Activated B cell treated with CpG ODN at 0.5 μM for 24 hours (primary cell): ENCODE data around the gene REL. TPM values are rescaled to one million over a fixed set of nuclear protein-coding genes. Genes with fewer than 3 reads are reported as not detected.
"Not testable (repeated sequence)": the region's sequence is repeated elsewhere in the genome, so short reads cannot be mapped to it uniquely, and the experiment has no call there.

Experiments used
- ATAC-seq: fragments of 200-7000 bp; cut with Tn5 transposase; one replicate; pipeline ENCODE4 v1.10.0; 2021; ENCODE audit warnings: low read depth, mild to moderate bottlenecking, moderate library complexity
- CTCF ChIA-PET: fragments of 350-600 bp; sonication (Branson Sonifier 250); formaldehyde crosslinking; loops from one replicate; lab custom pipeline; 2021; ENCODE audit warnings: antibody characterized with exemption; lab: Charles Lee
- POLR2A ChIA-PET: fragments of 350-600 bp; sonication (Branson Sonifier 250); formaldehyde crosslinking; loops from one replicate; lab custom pipeline; 2021; ENCODE audit warnings: antibody characterized with exemption; lab: Charles Lee
- DNase-seq: peaks from one replicate; pipeline ENCODE4 v3.0.0; 2022
- H3K27ac Mint-ChIP-seq: one replicate; pipeline ENCODE4 v1.8.0; 2020; ENCODE audit warnings: mixed read lengths
- H3K27me3 Mint-ChIP-seq: one replicate; pipeline ENCODE4 v1.8.0; 2021; ENCODE audit warnings: mixed read lengths
- H3K36me3 Mint-ChIP-seq: one replicate; pipeline ENCODE4 v1.8.0; 2021; ENCODE audit warnings: low read depth, mixed read lengths
- H3K4me1 Mint-ChIP-seq: one replicate; pipeline ENCODE4 v1.8.0; 2021; ENCODE audit warnings: mixed read lengths
- H3K4me3 Mint-ChIP-seq: one replicate; pipeline ENCODE4 v1.8.0; 2020; ENCODE audit warnings: mild to moderate bottlenecking, mixed read lengths
- H3K9me3 Mint-ChIP-seq: one replicate; pipeline ENCODE4 v1.8.0; 2020; ENCODE audit warnings: mixed read lengths
- CTCF ChIP-seq: fragments of 200-600 bp; IDR thresholded peaks from one replicate; pipeline ENCODE4 v1.8.0; 2022; ENCODE audit warnings: antibody characterized with exemption, mild to moderate bottlenecking
- intact Hi-C: fragments of 100-400 bp; cut with micrococcal nuclease; formaldehyde crosslinking; loops from one replicate; pipeline ENCODE4 v1.15.1; 2024
- total RNA-seq: library from RNA; stranded (reverse); gene quantifications from 2 replicates; pipeline ENCODE4 v1.2.3, GENCODE V29; 2022

Gene REL
- total RNA-seq, 1 donor from 2014 or later, result 238 TPM

GRCh38 chr2:60885683-60886082 is 4.3 kb downstream of the REL start:
- Mint-ChIP-seq H3K27ac (peak overlapping the region; percentile 85), H3K4me1 (peaks cover 51% of the 10 kb centered on the region), H3K9me3 (no peaks in the 10 kb centered on the region), H3K36me3 (peaks cover 72% of the 10 kb centered on the region), H3K27me3 (no peaks in the 10 kb centered on the region), H3K4me3 (peak overlapping the region; percentile 98)
- no peak for TF ChIP-seq CTCF
- intact Hi-C loops, result loop anchor here (1.0 to 2.0 kb wide), 2 partner anchors 9 to 13 kb away; no protein-coding TSS in a partner anchor
- ATAC-seq (no peak), DNase-seq (no peak)
- ChIA-PET POLR2A (interaction anchor here (0.9 to 7.2 kb wide), 5 partner anchors 46 to 653 kb away, joined by 3 to 162 read pairs (median 5); partner anchors contain the start of gene XPO1), CTCF (no interaction called here)

- Mint-ChIP-seq H3K9me3 (no peaks in the 10 kb centered on the region), H3K27ac (peak overlapping the region; percentile 68), H3K4me3 (peak overlapping the region; percentile 62), H3K27me3 (no peaks in the 10 kb centered on the region), H3K36me3 (peaks cover 78% of the 10 kb centered on the region), H3K4me1 (peaks cover 62% of the 10 kb centered on the region)
- POLR2A ChIA-PET, result interaction anchor here (0.7 to 2.5 kb wide), 9 partner anchors 44 to 108 kb away, joined by 3 to 8 read pairs (median 5); no protein-coding TSS in a partner anchor
- DNase-seq, result no peak
- no peak for ATAC-seq
- intact Hi-C loops, result loop anchor here (1.0 kb wide), 1 partner anchor 7 kb away; no protein-coding TSS in a partner anchor
- CTCF ChIA-PET, result interaction anchor here (0.9 to 2.0 kb wide), 4 partner anchors 69 to 93 kb away, joined by 3 to 6 read pairs (median 4); no protein-coding TSS in a partner anchor
- no peak for TF ChIP-seq CTCF
Observed at GRCh38 chr2:60886991-60887390, 5.6 kb downstream of the REL start.

GRCh38 chr2:60888853-60889252 is 7.5 kb downstream of the REL start:
- ChIA-PET POLR2A (interaction anchor here (1.7 to 2.3 kb wide), 2 partner anchors 82 to 106 kb away, joined by 4 to 7 read pairs; no protein-coding TSS in a partner anchor), CTCF (no interaction called here)
- TF ChIP-seq CTCF, result no peak
- Mint-ChIP-seq H3K4me3 (peak overlapping the region; percentile 54), H3K4me1 (peaks cover 68% of the 10 kb centered on the region), H3K27ac (peak overlapping the region; percentile 10), H3K9me3 (no peaks in the 10 kb centered on the region), H3K36me3 (peaks cover 76% of the 10 kb centered on the region), H3K27me3 (no peaks in the 10 kb centered on the region)
- no peak for ATAC-seq
- no peak for DNase-seq
- intact Hi-C loops, result no loop called here

GRCh38 chr2:60889581-60890392 is 8.4 kb downstream of the REL start:
- ATAC-seq, DNase-seq, CTCF ChIA-PET, H3K27me3 Mint-ChIP-seq, H3K9me3 Mint-ChIP-seq: not testable (repeated sequence)
- Mint-ChIP-seq H3K27ac (peak overlapping the region; percentile 80), H3K4me3 (peak overlapping the region; percentile 69), H3K4me1 (peaks cover 72% of the 10 kb centered on the region), H3K36me3 (peaks cover 80% of the 10 kb centered on the region)
- POLR2A ChIA-PET, result interaction anchor here (0.6 to 5.2 kb wide), 4 partner anchors 8 to 71 kb away, joined by 3 to 43 read pairs (median 3); partner anchors contain the start of gene REL
- intact Hi-C loops, result loop anchor here (2.0 kb wide), 1 partner anchor 71 kb away; no protein-coding TSS in a partner anchor

- H3K4me3 Mint-ChIP-seq, result peak overlapping the region; percentile 69
- intact Hi-C loops, result loop anchor here (2.0 kb wide), 1 partner anchor 72 kb away; no protein-coding TSS in a partner anchor
- peaks cover 66% of the 10 kb centered on the region for H3K4me1 Mint-ChIP-seq
- peaks cover 78% of the 10 kb centered on the region for H3K36me3 Mint-ChIP-seq
- peak overlapping the region; percentile 80 for H3K27ac Mint-ChIP-seq
- ChIA-PET POLR2A (interaction anchor here (0.6 to 5.2 kb wide), 3 partner anchors 8 to 72 kb away, joined by 3 to 43 read pairs (median 3); partner anchors contain the start of gene REL), CTCF (no interaction called here)
- no peak for TF ChIP-seq CTCF
- DNase-seq, result no peak
- H3K27me3 Mint-ChIP-seq, result no peaks in the 10 kb centered on the region
- no peak for ATAC-seq
- no peaks in the 10 kb centered on the region for H3K9me3 Mint-ChIP-seq
Observed at GRCh38 chr2:60890393-60890707, 9.0 kb downstream of the REL start.
